ENCODE results near the gene STK32B. TPM values are rescaled to one million over a fixed set of nuclear protein-coding genes. Genes with fewer than 3 reads are reported as not detected.

STK32B gene
- polyA plus RNA-seq, 1 of the 3 experiments (the other 2 are of a cell fraction): 0.20 TPM

DNA sequence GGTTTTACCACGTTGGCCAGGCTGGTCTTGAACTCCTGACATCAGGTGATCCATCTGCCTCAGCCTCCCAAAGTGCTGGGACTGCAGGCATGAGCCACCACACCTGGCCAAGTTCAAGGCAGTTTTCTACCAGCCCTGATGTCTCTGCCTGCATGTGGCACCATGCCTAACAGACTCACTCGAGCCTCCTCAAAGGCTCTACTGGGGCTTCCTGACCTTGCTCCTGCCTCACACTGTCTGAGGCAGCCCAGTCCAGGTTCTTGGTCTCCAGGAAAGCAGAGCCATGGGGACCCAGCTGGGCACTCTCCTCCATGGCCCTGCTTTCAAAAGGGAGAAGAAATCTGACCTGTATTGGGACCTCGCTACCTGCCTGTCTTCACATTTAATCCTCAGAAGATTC lies 370.1 kb downstream of the STK32B start (continued):
- TF ChIP-seq RCOR1 (IDR thresholded peaks at IDR 0.05; ENCODE audit: low read length): no peak
- TF ChIP-seq GABPA (IDR thresholded peaks at IDR 0.05; ENCODE audit: low read depth): no peak
- no peak for TF ChIP-seq NFIC (IDR thresholded peaks at IDR 0.05; ENCODE audit: borderline replicate concordance)
- TF ChIP-seq, protein P1, sequence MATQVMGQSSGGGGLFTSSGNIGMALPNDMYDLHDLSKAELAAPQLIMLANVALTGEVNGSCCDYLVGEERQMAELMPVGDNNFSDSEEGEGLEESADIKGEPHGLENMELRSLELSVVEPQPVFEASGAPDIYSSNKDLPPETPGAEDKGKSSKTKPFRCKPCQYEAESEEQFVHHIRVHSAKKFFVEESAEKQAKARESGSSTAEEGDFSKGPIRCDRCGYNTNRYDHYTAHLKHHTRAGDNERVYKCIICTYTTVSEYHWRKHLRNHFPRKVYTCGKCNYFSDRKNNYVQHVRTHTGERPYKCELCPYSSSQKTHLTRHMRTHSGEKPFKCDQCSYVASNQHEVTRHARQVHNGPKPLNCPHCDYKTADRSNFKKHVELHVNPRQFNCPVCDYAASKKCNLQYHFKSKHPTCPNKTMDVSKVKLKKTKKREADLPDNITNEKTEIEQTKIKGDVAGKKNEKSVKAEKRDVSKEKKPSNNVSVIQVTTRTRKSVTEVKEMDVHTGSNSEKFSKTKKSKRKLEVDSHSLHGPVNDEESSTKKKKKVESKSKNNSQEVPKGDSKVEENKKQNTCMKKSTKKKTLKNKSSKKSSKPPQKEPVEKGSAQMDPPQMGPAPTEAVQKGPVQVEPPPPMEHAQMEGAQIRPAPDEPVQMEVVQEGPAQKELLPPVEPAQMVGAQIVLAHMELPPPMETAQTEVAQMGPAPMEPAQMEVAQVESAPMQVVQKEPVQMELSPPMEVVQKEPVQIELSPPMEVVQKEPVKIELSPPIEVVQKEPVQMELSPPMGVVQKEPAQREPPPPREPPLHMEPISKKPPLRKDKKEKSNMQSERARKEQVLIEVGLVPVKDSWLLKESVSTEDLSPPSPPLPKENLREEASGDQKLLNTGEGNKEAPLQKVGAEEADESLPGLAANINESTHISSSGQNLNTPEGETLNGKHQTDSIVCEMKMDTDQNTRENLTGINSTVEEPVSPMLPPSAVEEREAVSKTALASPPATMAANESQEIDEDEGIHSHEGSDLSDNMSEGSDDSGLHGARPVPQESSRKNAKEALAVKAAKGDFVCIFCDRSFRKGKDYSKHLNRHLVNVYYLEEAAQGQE (IDR thresholded peaks at IDR 0.05; ENCODE audit: low read depth, low read length): no peak
- no peak for TF ChIP-seq NRF1 (IDR thresholded peaks at IDR 0.05; ENCODE audit: low read depth, low read length)
- no peak for TF ChIP-seq CHD2 (IDR thresholded peaks at IDR 0.05; ENCODE audit: low read length, partially characterized antibody)
- no peak for TF ChIP-seq SIN3A (IDR thresholded peaks at IDR 0.05; ENCODE audit: borderline replicate concordance, low read depth, low read length)
- TF ChIP-seq MEF2A (IDR thresholded peaks at IDR 0.05; ENCODE audit: borderline replicate concordance, low read depth): no peak

DNA sequence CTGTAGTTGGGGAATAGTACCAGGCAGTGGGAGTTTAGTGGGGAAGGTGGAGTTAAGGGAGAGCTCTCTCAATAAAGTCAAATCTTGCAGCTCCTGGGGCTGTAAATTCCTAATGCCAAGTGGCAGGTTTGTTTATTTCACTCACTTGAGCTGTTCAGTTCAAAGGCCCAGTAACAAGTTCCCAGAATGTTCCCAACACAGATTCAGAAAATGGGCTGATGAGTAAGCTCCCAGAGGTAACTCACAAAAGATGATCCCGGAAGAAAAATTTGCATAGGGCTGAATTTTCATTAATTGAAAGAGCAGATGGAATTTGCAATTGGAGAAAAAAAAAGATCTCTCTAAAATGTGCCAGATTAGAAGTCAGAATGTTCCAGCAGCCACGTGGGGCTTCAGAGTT lies 370.9 kb downstream of the STK32B start:
- H3K36me3 ChIP-seq (replicated peaks in 1 of 2; ENCODE audit: control insufficient read depth in 1 of 2, insufficient read depth in 2 of 2, low read length in 1 of 2): no peaks in the 10 kb centered on the region
- H3F3A ChIP-seq (replicated peaks; ENCODE audit: insufficient read depth): no peaks in the 10 kb centered on the region
- H3K9me2 ChIP-seq: no peaks in the 10 kb centered on the region
- H3K79me2 ChIP-seq (ENCODE audit: insufficient read depth): no peaks in the 10 kb centered on the region
- H3K4me3 ChIP-seq (ENCODE audit: low read depth in 2 of 2, low read length in 1 of 2): no peak overlapping the region
- POLR2A ChIA-PET: no interaction called here
- 6% methylated on average over 2 of the region's 2 CpGs for WGBS (ENCODE audit: low lambda C conversion rate)
- H3K27ac ChIP-seq (ENCODE audit: low read depth in 2 of 2, low read length in 1 of 2): no peak overlapping the region
- no peak overlapping the region for H3K4me2 ChIP-seq
- DNase-seq: no peak
- H3K9ac ChIP-seq: no peak overlapping the region
- H4K20me1 ChIP-seq (ENCODE audit: insufficient read depth): no peaks in the 10 kb centered on the region
- H3K4me1 ChIP-seq (ENCODE audit: control insufficient read depth in 1 of 2, insufficient read depth in 2 of 2, low read depth in 1 of 2, low read length in 1 of 2): no peaks in the 10 kb centered on the region
- H3K27me3 ChIP-seq (ENCODE audit: insufficient read depth): no peaks in the 10 kb centered on the region
- CTCF ChIA-PET: interaction anchor here (1.5 kb wide), 1 partner anchor 22 kb away, joined by 3 read pairs; no protein-coding TSS in a partner anchor
- H3K9me3 ChIP-seq: no peaks in the 10 kb centered on the region
- no peak overlapping the region for H2AFZ ChIP-seq (ENCODE audit: low read depth)
- TF ChIP-seq ELF1 (IDR thresholded peaks at IDR 0.05) (no peak), FOSL2 (IDR thresholded peaks at IDR 0.05; ENCODE audit: borderline replicate concordance, low read depth) (no peak)

DNA sequence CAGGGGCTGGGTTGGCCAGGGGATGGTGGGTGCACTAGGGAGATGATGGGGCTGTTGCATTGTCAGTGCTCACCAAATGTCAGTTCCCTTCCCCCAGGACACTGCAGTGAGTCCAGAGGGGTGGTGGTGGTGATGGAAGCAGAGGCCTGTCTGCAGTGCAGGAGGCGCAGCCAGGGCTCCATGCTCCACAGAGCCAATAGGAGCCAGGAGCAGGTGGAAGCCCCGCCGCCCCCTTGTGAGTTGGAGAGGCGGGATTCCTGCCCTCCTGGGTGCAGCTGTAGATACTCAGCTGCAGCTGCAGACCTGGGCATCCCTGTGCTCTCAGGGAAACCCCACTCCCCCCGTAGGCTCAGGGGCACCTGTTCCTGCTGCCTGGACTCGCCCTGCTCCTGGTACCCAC lies 372.4 kb downstream of the STK32B start:
- H3K27ac ChIP-seq (ENCODE audit: low read depth in 2 of 2, low read length in 1 of 2): no peak overlapping the region
- POLR2A ChIA-PET: interaction anchor here (0.6 kb wide), 1 partner anchor 533 kb away, joined by 3 read pairs; no protein-coding TSS in a partner anchor
- no peaks in the 10 kb centered on the region for H3K27me3 ChIP-seq (ENCODE audit: insufficient read depth)
- H4K20me1 ChIP-seq (ENCODE audit: insufficient read depth): no peaks in the 10 kb centered on the region
- TF ChIP-seq, protein P2, sequence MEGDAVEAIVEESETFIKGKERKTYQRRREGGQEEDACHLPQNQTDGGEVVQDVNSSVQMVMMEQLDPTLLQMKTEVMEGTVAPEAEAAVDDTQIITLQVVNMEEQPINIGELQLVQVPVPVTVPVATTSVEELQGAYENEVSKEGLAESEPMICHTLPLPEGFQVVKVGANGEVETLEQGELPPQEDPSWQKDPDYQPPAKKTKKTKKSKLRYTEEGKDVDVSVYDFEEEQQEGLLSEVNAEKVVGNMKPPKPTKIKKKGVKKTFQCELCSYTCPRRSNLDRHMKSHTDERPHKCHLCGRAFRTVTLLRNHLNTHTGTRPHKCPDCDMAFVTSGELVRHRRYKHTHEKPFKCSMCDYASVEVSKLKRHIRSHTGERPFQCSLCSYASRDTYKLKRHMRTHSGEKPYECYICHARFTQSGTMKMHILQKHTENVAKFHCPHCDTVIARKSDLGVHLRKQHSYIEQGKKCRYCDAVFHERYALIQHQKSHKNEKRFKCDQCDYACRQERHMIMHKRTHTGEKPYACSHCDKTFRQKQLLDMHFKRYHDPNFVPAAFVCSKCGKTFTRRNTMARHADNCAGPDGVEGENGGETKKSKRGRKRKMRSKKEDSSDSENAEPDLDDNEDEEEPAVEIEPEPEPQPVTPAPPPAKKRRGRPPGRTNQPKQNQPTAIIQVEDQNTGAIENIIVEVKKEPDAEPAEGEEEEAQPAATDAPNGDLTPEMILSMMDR (IDR thresholded peaks at IDR 0.05): no peak
- TF ChIP-seq, protein P3, sequence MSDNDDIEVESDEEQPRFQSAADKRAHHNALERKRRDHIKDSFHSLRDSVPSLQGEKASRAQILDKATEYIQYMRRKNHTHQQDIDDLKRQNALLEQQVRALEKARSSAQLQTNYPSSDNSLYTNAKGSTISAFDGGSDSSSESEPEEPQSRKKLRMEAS (IDR thresholded peaks at IDR 0.05; ENCODE audit: low read depth): no peak
- WGBS (ENCODE audit: low lambda C conversion rate): 13% methylated on average over 3 of the region's 6 CpGs
- CTCF ChIA-PET: no interaction called here
- no peak overlapping the region for H2AFZ ChIP-seq (ENCODE audit: low read depth)
- no peak overlapping the region for H3K4me2 ChIP-seq
- no peaks in the 10 kb centered on the region for H3K4me1 ChIP-seq (ENCODE audit: control insufficient read depth in 1 of 2, insufficient read depth in 2 of 2, low read depth in 1 of 2, low read length in 1 of 2)
- no peaks in the 10 kb centered on the region for H3K79me2 ChIP-seq (ENCODE audit: insufficient read depth)
- H3K9me3 ChIP-seq: no peaks in the 10 kb centered on the region
- no peaks in the 10 kb centered on the region for H3K9me2 ChIP-seq
- no peaks in the 10 kb centered on the region for H3F3A ChIP-seq (replicated peaks; ENCODE audit: insufficient read depth)
- no peaks in the 10 kb centered on the region for H3K36me3 ChIP-seq (replicated peaks in 1 of 2; ENCODE audit: control insufficient read depth in 1 of 2, insufficient read depth in 2 of 2, low read length in 1 of 2)
- DNase-seq: no peak
- no peak overlapping the region for H3K4me3 ChIP-seq (ENCODE audit: low read depth in 2 of 2, low read length in 1 of 2)
- H3K9ac ChIP-seq: no peak overlapping the region

All from SK-N-SH (cell line).